ENCODE measurements around the gene CPT1C.
A peak's percentile ranks its signal among the peaks of the same experiment; 100 is the strongest.
"Not testable (repeated sequence)": the region's sequence is repeated elsewhere in the genome, so short reads cannot be mapped to it uniquely, and the experiment has no call there.

Gene CPT1C

DNA sequence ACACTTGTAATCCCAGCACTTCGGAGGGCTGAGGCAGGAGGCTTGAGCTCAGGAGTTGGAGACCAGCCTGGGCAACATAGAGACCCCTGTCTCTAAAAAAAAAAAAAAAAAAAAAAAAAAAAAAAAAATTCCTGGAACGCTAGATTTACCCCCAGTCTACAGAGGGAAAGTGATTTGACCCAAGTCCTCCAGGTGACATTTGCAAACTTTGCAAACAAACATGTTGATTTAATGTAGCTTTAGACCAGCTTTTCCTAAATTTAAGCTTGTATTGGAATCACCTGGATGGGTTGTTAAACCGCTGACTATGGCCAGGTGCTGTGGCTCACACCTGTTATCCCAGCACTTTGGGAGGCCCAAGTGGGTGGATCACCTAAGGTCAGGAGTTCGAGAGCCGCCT lies 8.4 kb downstream of the CPT1C start:
- no peak overlapping the region for H3K9ac ChIP-seq (ENCODE audit: low read depth, low read length)
- no peaks in the 10 kb centered on the region for H3K27me3 ChIP-seq (ENCODE audit: control insufficient read depth, insufficient read depth, low read length)
- no peak overlapping the region for H3K4me3 ChIP-seq (ENCODE audit: low read depth, low read length)
- H3K4me1 ChIP-seq (ENCODE audit: control insufficient read depth, insufficient read depth, low read length): no peaks in the 10 kb centered on the region
- peaks cover 3% of the 10 kb centered on the region for H3K36me3 ChIP-seq (ENCODE audit: control insufficient read depth, insufficient read depth, low read length)
- no peaks in the 10 kb centered on the region for H3K9me3 ChIP-seq (ENCODE audit: control insufficient read depth, insufficient read depth, low read length)

- no peak overlapping the region for H3K9ac ChIP-seq (ENCODE audit: low read depth, low read length)
- no peaks in the 10 kb centered on the region for H3K9me3 ChIP-seq (ENCODE audit: control insufficient read depth, insufficient read depth, low read length)
- H3K27me3 ChIP-seq (ENCODE audit: control insufficient read depth, insufficient read depth, low read length): no peaks in the 10 kb centered on the region
- peaks cover 4% of the 10 kb centered on the region for H3K36me3 ChIP-seq (ENCODE audit: control insufficient read depth, insufficient read depth, low read length)
- no peaks in the 10 kb centered on the region for H3K4me1 ChIP-seq (ENCODE audit: control insufficient read depth, insufficient read depth, low read length)
- no peak overlapping the region for H3K4me3 ChIP-seq (ENCODE audit: low read depth, low read length)
Observed at GRCh38 chr19:49700563-49700962, 9.6 kb downstream of the CPT1C start.

DNA sequence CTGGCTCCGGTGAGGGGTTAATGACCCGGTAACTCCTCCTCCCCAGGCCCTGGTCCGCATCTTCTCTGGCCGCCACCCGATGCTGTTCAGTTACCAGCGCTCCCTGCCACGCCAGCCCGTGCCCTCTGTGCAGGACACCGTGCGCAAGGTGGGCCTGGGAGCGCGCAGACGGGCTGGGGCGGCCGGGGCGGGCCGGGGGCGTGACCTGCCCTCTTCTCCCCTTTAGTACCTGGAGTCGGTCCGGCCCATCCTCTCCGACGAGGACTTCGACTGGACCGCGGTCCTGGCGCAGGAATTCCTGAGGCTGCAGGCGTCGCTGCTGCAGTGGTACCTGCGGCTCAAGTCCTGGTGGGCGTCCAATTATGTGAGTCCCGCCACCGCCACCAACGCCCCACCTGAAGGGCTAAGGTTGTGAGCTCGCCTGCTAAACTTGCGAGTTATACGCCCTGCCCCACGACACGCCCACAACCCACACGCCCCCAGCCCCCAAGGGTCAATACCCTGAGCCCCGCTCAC lies 10.4 kb downstream of the CPT1C start:
- Histone ChIP-seq H3K9me3 (ENCODE audit: control insufficient read depth, insufficient read depth, low read length) (no peaks in the 10 kb centered on the region), H3K36me3 (ENCODE audit: control insufficient read depth, insufficient read depth, low read length) (peaks cover 10% of the 10 kb centered on the region), H3K27me3 (ENCODE audit: control insufficient read depth, insufficient read depth, low read length) (no peaks in the 10 kb centered on the region), H3K4me1 (ENCODE audit: control insufficient read depth, insufficient read depth, low read length) (no peaks in the 10 kb centered on the region), H3K4me3 (ENCODE audit: low read depth, low read length) (peak overlapping the region; percentile 13), H3K9ac (ENCODE audit: low read depth, low read length) (no peak overlapping the region)

- H3K36me3 ChIP-seq (ENCODE audit: control insufficient read depth, insufficient read depth, low read length): peaks cover 22% of the 10 kb centered on the region
- no peak overlapping the region for H3K4me3 ChIP-seq (ENCODE audit: low read depth, low read length)
- H3K27me3 ChIP-seq (ENCODE audit: control insufficient read depth, insufficient read depth, low read length): no peaks in the 10 kb centered on the region
Observed at GRCh38 chr19:49704888-49705642, 14.1 kb downstream of the CPT1C start.

GRCh38 chr19:49705919-49706318 lies 15.0 kb downstream of the CPT1C start:
- Histone ChIP-seq H3K9me3 (ENCODE audit: control insufficient read depth, insufficient read depth, low read length) (no peaks in the 10 kb centered on the region), H3K4me1 (ENCODE audit: control insufficient read depth, insufficient read depth, low read length) (no peaks in the 10 kb centered on the region), H3K27me3 (ENCODE audit: control insufficient read depth, insufficient read depth, low read length) (no peaks in the 10 kb centered on the region), H3K4me3 (ENCODE audit: low read depth, low read length) (no peak overlapping the region), H3K36me3 (ENCODE audit: control insufficient read depth, insufficient read depth, low read length) (peaks cover 28% of the 10 kb centered on the region), H3K9ac (ENCODE audit: low read depth, low read length) (no peak overlapping the region)

More at GRCh38 chr19:49704888-49705642, 14.1 kb downstream of the CPT1C start:
- Histone ChIP-seq H3K9ac (ENCODE audit: low read depth, low read length) (no peak overlapping the region), H3K9me3 (ENCODE audit: control insufficient read depth, insufficient read depth, low read length) (no peaks in the 10 kb centered on the region), H3K4me1 (ENCODE audit: control insufficient read depth, insufficient read depth, low read length) (no peaks in the 10 kb centered on the region)

DNA sequence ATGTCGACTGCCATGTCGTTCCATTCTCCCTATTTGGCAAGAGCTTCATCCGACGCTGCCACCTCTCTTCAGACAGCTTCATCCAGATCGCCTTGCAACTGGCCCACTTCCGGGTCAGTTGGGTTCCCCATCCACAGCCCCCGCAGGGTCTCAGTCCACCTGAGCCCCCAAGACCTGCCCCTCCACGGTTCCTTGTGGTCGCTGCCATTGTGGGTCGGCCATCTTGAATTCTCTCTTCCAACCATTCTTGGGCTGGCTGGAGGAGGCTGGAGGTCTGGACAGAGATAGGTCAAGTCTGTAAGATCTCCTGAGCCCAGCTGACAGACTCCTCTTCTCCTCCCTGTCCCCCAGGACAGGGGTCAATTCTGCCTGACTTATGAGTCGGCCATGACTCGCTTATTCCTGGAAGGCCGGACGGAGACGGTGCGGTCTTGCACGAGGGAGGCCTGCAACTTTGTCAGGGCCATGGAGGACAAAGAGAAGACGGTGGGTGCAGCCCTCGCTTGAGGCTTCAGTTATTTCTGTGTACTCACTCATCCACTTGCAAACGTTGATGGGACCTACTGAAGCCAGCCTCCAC lies 19.5 kb downstream of the CPT1C start:
- Histone ChIP-seq H3K4me1 (ENCODE audit: control insufficient read depth, insufficient read depth, low read length) (no peaks in the 10 kb centered on the region), H3K4me3 (ENCODE audit: low read depth, low read length) (no peak overlapping the region), H3K9me3 (ENCODE audit: control insufficient read depth, insufficient read depth, low read length) (no peaks in the 10 kb centered on the region), H3K27me3 (ENCODE audit: control insufficient read depth, insufficient read depth, low read length) (no peaks in the 10 kb centered on the region), H3K36me3 (ENCODE audit: control insufficient read depth, insufficient read depth, low read length) (peaks cover 34% of the 10 kb centered on the region), H3K9ac (ENCODE audit: low read depth, low read length) (no peak overlapping the region)

DNA sequence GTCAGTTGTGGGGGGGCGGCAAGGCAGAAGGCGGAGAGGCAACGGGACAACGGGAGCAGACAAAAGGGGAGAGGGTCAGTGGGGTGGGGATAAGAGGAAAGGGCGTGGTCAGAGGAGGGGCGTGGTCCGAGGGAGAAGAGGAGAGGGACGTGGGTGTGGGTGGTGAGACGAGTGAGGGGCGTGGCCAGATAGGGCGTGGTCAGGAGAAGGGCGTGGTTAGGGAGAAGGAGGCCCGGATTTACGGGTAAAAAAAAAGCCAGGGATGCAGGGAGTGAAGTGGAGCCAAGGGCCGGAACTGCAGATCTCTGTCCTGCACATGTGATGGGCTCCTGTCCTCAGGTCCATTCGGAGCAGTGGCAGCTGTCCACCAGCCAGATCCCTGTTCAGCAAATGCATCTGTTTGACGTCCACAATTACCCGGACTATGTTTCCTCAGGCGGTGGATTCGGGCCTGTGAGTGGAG lies 21.5 kb downstream of the CPT1C start:
- H3K36me3 ChIP-seq (ENCODE audit: control insufficient read depth, insufficient read depth, low read length): peaks cover 22% of the 10 kb centered on the region
- no peaks in the 10 kb centered on the region for H3K9me3 ChIP-seq (ENCODE audit: control insufficient read depth, insufficient read depth, low read length)
- no peak overlapping the region for H3K9ac ChIP-seq (ENCODE audit: low read depth, low read length)
- no peaks in the 10 kb centered on the region for H3K27me3 ChIP-seq (ENCODE audit: control insufficient read depth, insufficient read depth, low read length)
- H3K4me3 ChIP-seq (ENCODE audit: low read depth, low read length): no peak overlapping the region
- no peaks in the 10 kb centered on the region for H3K4me1 ChIP-seq (ENCODE audit: control insufficient read depth, insufficient read depth, low read length)

GRCh38 chr19:49713236-49713845 lies 22.4 kb downstream of the CPT1C start:
- H3K9me3 ChIP-seq (ENCODE audit: control insufficient read depth, insufficient read depth, low read length): no peaks in the 10 kb centered on the region
- H3K36me3 ChIP-seq (ENCODE audit: control insufficient read depth, insufficient read depth, low read length): peaks cover 22% of the 10 kb centered on the region
- no peaks in the 10 kb centered on the region for H3K27me3 ChIP-seq (ENCODE audit: control insufficient read depth, insufficient read depth, low read length)
- no peak overlapping the region for H3K4me3 ChIP-seq (ENCODE audit: low read depth, low read length)
- no peaks in the 10 kb centered on the region for H3K4me1 ChIP-seq (ENCODE audit: control insufficient read depth, insufficient read depth, low read length)
- H3K9ac ChIP-seq (ENCODE audit: low read depth, low read length): no peak overlapping the region

GRCh38 chr19:49716154-49716553 lies 25.2 kb downstream of the CPT1C start:
- H3K4me1 ChIP-seq (ENCODE audit: control insufficient read depth, insufficient read depth, low read length): peaks cover 2% of the 10 kb centered on the region
- no peak overlapping the region for H3K4me3 ChIP-seq (ENCODE audit: low read depth, low read length)
- H3K9ac ChIP-seq (ENCODE audit: low read depth, low read length): no peak overlapping the region
- no peaks in the 10 kb centered on the region for H3K27me3 ChIP-seq (ENCODE audit: control insufficient read depth, insufficient read depth, low read length)
- no peaks in the 10 kb centered on the region for H3K9me3 ChIP-seq (ENCODE audit: control insufficient read depth, insufficient read depth, low read length)
- H3K36me3 ChIP-seq (ENCODE audit: control insufficient read depth, insufficient read depth, low read length): peaks cover 6% of the 10 kb centered on the region

- Histone ChIP-seq H3K4me3 (ENCODE audit: low read depth, low read length) (no peak overlapping the region), H3K9me3 (ENCODE audit: control insufficient read depth, insufficient read depth, low read length) (no peaks in the 10 kb centered on the region), H3K4me1 (ENCODE audit: control insufficient read depth, insufficient read depth, low read length) (peaks cover 2% of the 10 kb centered on the region), H3K36me3 (ENCODE audit: control insufficient read depth, insufficient read depth, low read length) (peaks cover 1% of the 10 kb centered on the region), H3K27me3 (ENCODE audit: control insufficient read depth, insufficient read depth, low read length) (no peaks in the 10 kb centered on the region), H3K9ac (ENCODE audit: low read depth, low read length) (no peak overlapping the region)
Observed at GRCh38 chr19:49718511-49718910, 27.6 kb downstream of the CPT1C start.

- Histone ChIP-seq H3K4me1 (ENCODE audit: control insufficient read depth, insufficient read depth, low read length) (peaks cover 2% of the 10 kb centered on the region), H3K27me3 (ENCODE audit: control insufficient read depth, insufficient read depth, low read length) (no peaks in the 10 kb centered on the region), H3K4me3 (ENCODE audit: low read depth, low read length) (no peak overlapping the region), H3K9ac (ENCODE audit: low read depth, low read length) (no peak overlapping the region), H3K36me3 (ENCODE audit: control insufficient read depth, insufficient read depth, low read length) (no peaks in the 10 kb centered on the region), H3K9me3 (ENCODE audit: control insufficient read depth, insufficient read depth, low read length) (no peaks in the 10 kb centered on the region)
Observed at GRCh38 chr19:49718991-49719390, 28.1 kb downstream of the CPT1C start.

DNA sequence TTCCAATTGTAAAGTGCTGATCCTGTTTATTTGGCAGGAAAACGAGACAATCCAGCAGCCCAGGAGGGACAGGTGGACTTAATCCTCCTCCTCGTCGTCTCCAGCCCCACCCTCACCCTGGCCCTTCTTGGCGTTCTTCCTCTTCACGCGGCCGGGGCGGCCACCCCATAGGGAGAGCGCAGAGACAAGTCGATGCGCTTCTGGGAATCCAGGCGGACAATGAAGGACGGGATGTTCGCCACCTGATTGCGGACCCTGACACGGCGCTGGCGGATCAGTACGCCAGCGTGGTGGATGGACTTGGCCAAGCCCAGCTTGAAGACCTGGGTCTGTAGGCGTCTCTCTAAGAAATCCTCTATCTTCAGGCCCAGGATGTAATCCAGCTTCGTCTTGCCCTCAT lies 28.5 kb downstream of the CPT1C start:
- H3K36me3 ChIP-seq (ENCODE audit: control insufficient read depth, insufficient read depth, low read length); H3K9me3 ChIP-seq (ENCODE audit: control insufficient read depth, insufficient read depth, low read length); H3K4me1 ChIP-seq (ENCODE audit: control insufficient read depth, insufficient read depth, low read length); H3K4me3 ChIP-seq (ENCODE audit: low read depth, low read length); H3K9ac ChIP-seq (ENCODE audit: low read depth, low read length); H3K27me3 ChIP-seq (ENCODE audit: control insufficient read depth, insufficient read depth, low read length): not testable (repeated sequence)
